GM19438 (cell line): ENCODE data around the gene PTPRD.

Source experiments
- ATAC-seq: cut with Tn5 transposase; IDR thresholded peaks from one replicate; pipeline ENCODE4 v1.9.1; 2021; ENCODE audit warnings: low read depth; ENCODE audit not compliant: unreplicated experiment

Gene PTPRD

DNA sequence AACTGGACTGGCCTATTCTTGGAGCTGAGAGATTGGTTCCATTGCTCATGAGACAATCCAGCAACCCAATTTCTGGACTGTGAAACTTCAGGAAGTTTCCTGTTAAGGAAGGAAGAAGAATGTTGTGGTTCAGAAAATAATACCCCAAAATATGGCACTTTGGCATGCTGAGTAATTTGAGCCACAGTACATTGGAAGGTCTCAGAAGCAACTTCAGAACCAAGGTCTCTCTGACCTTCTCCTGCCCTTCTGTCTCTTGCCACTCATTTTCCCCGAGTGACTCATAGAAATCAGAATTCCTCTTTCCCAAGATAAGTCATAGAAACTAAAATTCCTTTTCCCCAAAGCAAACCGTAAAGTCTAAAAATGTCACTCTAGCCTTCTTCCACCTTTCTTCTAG, 1366.1 kb downstream of the PTPRD start:
- ATAC-seq, result no peak

DNA sequence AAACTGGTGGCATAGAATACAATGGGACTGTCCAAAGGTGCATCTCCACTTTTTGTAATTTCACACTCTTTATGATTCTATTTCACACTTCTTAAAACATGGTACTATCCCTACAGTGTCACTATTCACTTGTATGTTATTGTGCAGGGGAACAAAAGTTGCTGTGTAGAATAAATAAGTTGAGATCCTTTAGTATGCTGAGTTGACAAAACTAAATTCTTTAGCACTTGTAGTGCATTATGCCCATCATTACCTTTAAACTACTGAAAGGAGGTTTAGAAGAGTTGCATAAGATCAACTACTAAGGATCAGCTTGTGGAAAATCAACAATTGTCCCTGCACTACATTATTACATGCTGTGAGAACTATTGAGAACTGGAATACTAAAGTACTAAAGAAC, 1380.9 kb downstream of the PTPRD start:
- ATAC-seq, result no peak

DNA sequence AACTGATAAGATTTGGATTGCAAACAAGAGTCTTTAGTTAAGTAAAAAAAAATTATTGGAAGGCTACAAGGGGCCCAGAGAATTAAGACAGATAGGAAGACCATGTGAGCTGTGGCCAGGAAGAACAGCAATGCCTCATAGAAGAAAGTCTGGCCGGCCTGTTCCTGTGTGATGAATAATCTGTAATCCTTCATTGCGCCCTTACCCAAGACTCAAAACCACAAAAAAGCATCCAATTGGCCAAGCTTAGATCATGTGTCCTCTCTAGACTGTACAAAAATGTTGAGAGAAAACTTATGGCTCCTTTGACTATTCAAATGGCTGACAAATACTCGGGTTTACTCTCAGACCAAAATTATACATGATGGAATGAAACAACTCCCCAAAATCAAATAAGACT, 1383.5 kb downstream of the PTPRD start:
- ATAC-seq, result no peak

DNA sequence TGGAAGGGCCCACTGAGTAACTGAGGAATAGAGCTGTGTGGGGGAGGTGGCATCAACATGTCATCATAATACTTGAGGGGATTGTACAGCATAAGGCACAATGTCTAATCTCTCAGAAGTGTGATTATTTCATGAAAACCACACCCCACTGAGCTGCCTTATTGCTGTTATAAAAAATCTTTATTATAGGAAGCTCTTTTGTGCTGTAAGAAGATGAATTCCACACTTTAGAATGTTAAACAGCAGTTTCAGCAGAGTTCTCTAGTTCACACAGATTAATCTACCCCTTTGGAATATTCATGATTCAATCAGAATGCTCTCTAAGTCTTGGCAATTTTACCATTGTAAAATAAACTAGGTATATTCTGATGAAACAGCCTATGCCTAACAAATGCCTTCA, 1389.6 kb downstream of the PTPRD start:
- no peak for ATAC-seq

DNA sequence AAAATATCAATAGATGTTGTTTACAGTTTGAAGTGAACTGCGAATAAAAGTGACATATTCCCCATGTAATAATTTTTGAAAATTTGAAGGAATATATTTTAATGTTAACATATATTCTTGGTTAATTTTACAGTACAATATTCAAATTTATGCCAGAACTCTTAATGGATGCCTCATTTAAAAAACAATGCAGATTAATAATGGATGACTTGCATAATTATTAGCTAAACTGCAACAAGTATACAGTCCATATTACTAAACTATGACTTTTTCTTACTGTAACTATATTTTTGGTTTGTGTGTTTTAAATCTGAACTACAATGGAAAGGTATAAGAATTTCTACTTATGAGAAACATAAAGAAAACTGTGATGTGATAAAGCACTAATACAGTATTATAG, 1390.1 kb downstream of the PTPRD start:
- no peak for ATAC-seq

DNA sequence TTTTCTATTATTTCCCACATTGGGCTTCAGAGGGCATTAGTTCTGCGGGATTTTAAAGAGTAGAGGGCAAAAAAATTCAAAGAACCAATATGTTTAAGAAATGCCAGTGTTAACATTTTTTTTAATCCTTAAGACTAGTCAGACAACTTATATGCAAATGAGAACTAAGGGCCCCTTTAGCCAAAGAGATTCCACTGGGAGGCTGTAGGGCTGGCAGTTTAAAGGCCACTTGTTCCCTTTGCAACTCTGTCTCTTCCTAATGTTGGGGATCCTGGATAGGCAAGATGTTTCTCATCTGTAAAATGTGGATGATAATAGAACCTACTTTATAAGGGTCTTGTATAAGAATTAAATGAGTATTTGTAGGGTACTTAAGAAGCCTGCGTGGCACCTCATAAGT, 1395.9 kb downstream of the PTPRD start:
- ATAC-seq, result no peak

DNA sequence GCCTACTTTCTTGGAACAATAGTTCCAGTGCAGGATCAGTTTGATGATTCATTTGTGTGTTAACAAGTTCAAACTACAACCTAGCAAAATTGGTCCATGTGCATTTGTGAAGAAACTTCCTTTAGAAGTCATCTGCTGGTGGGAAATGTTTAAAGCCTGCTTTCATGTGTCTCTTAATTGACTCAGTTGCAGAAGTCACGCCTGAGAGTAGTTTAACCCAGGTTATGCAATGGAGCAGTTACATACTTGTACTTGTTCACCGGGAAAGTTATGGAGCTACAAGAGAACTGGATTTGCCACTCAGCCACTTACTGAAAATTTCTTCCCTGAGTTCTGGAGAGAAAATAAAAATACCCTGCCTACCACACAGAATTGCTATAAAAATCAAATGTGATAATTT, 1397.8 kb downstream of the PTPRD start:
- no peak for ATAC-seq

DNA sequence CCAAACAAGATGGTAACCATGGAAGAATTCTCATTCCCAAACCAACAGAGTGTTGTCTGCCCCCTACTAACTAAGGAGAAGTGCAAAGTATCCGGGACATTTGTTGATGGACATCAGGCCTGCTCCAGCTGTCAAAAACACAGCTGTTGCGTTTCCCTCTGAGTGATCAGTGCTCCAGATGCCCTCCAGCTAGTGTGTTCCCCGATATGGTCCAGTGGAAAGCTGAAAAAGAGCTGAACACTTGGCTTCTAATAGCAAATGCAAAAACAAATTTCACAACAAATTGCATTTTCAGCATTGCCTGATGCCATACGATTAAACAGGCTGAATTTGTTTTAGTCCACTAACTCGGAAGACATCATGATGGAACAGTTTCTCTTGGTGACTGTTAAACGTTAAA, 1398.7 kb downstream of the PTPRD start:
- no peak for ATAC-seq

DNA sequence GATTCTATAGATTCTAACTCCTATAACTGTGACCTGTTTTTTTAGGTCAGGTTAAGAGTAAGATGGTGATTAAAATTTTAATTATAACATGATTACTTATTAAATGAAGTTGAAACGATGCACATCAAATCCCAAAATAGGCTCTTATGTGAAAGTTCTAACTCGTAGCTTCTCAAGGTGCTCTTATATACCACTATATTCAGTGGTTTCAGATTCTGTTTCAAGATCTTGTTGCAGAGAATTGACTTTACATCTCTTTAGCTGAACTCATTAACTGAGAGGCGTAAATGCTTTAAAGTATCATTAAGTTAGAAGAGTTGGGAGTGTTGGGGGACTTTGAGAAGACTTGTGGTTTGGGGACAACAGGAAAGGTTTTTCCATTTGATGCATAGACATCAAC, 1399.8 kb downstream of the PTPRD start:
- ATAC-seq, result no peak

DNA sequence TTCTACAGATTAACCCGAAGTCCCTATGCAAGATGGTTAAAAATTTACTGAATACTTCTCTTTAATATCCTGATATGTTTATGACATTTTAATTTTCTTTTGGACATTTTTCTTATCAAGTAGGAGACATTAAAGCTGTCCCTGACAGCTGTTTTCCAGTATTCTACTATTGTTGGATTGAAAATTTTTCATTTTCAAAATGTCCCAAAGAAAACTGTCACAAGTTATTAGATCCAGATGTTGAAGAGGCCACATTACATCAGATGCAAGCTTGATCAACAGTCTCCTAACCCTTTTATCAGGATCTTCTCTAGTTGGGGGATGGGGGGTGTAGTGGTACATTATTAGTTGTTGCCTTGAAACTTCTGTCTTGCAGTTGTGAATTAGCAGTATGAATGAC, 1410.5 kb downstream of the PTPRD start:
- no peak for ATAC-seq

DNA sequence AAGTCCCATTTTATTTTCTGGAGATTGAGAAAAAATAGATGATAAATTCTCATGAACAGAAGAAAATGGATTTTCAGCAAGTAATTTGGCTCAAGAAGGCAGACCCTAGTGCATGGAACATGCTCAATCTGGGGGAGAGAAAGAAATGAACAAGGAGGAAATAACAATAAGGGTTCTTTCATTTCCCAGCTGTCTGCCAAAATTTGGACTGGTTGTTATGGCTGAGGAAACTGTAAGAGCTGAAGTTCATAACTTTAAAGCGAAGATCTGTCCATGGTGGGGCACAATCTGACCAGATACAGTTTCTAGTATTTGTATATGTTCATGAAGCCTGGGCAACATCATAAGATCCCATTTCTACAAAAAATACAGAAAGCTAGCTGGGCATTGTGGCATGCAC, 1426.7 kb downstream of the PTPRD start:
- no peak for ATAC-seq

DNA sequence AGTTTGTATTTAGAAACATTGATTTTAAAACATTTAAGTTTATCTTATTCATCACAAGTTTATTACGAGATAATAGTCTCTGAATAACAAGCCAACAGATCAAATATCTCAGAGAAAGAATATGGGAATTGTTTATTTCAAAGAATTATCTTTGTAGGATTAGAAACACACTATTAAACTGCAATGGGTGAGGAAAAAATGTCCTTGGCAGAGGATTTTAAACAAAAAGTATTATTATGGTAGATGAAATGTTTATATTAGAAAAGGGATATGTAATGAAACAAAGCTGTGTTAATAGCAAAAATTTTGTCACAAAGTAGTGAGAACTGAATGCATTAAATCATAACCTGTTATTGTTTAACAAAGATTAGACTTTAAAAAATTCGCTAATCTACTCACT, 1430.4 kb downstream of the PTPRD start:
- ATAC-seq, result no peak

DNA sequence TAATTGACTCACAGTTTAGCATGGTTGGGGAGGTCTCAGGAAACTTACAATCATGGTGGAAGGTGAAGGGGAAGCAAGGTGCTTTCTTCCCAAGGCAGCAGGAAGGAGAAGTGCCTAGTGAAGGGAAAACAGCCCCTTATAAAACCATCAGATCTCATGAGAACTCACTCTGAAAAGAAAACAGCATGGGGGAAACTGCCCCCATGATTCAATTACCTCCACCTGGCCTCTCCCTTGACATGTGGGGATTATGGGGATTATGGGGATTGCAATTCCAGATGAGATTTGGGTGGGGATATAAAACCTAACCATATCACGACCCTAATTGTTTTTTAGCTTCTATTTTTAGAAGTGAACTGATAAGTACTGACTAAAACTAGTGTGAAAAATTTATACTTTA, 1435.7 kb downstream of the PTPRD start:
- no peak for ATAC-seq

DNA sequence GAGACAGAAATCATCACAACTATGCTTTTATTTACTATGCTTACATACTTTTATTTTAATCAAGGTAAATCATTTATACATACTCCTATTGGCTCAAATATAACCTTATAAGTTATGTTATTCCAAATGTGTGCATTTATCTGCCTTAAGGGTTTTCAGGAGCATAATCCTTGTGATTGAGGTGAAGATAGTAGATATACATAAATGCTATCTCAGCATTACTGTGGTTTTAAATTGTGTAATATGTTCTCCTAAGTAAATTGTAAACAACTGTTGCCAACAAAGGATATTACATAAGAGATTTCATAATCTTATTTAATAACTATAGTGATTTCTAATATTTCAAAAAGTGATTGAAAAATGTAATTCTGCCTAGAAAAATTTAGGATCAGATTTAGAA, 1438.4 kb downstream of the PTPRD start:
- no peak for ATAC-seq

DNA sequence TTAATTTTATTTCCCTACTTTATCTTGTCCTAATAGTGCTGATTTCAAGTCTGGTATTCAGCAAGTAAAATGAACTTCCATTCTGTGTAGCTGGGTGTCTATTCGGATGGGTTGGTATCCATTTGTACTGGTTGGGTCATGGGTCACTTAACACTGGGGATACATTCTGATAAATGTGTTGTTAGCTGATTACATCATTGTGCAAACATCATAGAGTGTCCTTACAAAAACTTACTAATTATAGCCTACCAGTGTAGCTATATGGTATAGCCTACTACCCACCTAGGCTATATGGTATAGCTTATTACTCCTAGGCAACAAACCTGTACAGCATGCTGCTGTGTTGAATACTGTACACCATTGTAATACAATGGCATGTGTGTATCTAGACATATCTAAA, 1439.5 kb downstream of the PTPRD start:
- no peak for ATAC-seq

DNA sequence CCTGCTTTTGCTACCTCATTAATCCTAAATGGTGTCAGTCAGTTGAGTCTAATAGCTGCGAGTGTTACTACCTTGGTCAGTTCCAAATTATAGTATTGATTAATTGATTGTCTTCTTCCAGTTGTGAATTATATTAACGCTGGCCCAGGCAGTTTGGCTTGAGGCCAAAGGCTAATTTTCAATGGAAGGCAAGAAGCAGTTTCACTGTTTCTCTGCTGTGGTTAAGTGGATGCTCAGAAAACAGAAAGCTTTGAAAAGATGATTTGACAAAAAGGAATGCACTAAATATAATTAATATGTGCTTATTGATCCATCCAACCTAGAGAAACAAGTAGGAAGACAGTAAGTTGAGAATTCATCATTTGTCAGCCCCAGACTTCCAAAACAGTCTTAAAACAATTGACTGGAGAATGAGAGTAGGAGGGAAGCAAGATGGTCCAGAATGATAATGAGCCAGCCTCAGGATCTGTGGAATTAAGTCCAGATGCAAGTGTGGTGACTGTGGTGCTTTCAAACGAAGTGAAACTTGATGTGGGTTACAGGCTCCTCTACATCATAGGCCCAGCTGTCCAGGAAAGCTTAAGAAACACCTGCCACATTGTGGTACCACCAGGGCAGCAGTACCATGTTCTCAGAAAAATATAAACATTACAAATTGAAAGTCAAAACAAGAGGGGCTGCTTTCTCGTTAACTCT, 1442.2 kb downstream of the PTPRD start:
- ATAC-seq, result no peak

DNA sequence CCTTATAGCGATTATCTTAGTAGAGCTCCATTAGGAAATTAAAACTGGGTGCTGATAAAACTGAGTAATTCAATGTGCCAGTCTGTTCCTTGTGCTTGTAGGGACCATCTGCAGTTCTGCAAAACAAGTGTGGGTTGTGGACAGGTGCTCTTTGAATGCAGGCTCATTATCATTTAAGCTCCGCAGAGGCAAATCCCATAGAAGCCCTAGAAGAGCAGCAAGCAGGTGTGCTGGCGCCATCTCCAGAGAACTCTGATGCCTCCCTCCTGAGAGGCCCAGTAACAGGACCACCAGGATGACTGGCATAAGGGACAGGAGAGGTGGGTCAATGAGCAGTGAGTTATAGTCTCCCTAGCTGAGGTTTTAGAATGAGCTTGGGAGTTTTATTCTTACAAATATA, 1470.8 kb downstream of the PTPRD start:
- no peak for ATAC-seq

DNA sequence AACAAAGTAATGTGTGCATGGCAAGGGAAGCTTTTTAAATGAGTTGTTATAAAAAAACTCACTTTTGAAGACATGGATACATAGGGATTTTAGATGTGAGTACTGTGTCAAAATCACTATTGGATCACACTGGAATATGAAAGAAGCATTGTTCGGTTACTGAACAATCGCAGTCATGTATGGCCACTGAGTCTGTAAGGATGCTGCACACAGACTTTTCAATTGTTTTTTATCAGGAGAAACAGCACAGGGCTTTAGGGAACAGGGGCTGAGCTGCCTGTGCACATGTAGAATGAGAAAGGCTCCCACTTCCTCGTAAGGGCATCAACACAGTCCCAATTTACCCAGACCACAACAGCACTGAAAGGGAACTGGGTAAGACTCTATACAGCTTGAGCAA, 1479.3 kb downstream of the PTPRD start:
- ATAC-seq, result no peak

DNA sequence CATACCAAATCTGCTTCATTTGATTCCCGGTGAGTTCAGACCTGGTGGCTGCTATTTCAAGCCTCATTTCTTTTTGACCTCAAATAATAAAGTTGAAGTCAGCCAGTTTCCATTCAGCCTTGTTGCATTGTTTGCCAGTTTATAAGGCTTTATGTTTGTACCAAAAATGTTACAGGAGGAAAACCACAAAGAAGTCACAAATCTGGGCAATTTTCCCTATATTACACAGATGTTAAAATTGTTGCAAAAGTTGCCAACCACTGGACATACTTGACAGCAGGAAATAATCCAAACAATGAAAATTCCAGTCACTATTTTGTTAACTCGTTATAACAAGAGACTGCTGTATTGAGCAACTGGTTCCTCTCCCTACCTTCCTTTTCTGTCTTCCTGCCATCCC, 1488.2 kb downstream of the PTPRD start:
- no peak for ATAC-seq

DNA sequence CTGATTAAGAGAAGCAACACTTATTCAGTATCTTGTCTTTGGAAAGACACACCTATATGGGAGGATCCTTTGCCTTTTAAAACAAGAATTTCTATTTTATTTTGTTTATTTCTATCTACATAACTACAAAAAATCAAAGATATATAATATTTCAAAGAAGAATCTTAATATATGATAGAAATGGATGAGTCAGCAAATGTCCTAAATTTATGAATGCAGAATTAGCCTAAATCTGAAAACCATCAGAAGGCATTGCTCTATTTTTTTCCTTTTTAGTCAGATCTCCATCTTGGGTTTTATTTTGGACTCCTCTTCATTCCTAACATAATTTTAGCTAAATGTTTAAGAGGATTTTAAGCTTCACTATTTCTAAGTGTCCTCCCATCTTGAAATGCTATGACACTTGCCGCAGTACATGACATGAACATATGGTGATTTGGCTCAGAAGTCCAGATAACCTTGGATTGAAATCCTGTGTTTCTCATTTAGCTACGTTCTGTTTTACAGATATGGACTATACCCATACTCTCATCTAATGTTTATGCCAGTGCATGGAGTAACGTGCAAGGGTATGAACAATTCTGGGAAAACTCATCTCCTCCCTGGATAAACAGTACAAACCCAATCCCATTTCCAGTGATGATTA, 1490.4 kb downstream of the PTPRD start:
- no peak for ATAC-seq

DNA sequence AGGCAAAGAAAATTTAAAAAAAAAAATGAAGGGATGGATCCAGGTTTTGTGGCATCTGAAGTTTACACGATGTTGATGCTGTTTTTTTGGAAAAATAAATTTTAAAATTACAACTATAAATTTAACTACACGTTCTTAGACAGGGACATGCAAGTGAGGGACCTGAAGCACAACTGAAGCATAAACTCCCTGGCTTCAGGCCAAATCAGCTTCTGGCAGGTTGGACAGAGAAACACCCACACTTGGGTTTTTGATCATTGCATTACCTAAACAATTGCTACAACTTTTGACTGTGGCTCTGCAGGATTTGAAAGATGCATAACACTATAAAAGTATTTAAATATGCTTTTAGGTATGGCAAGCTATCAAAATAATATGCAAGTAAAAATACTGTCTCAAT, 1494.9 kb downstream of the PTPRD start:
- ATAC-seq, result no peak

DNA sequence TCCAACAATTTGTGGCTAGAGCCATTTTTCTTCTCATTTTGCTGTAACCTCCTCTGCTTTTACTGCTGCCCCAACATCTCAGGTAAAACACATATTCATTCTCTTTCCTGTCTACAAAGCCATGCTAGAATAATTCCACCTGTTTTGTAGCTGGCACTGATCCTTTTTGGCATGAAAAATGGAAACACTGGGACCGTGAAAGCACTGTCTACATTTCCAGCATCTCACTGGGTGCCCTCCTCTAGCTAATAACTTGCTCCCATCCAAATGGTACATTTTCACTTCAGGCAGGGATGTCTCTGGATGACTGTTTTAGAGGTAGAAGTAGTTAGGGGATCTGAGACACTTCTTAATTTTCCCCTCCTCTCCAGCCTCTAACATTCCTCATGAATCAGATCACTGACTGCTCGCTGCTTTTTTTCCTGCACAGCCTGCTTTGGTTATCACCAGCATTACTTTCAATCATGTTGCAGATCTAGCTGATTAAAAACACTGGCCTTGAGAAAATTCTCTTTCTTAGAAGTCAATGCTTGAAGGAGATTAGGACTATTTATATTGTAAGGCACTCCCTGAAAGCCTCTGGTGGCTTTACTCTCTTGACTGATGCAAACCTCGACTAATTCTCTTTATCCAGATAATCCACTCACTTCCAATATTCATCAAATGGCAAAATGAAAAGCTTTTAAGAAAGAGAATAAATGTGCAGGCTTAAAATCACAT, 1500.6 kb downstream of the PTPRD start:
- no peak for ATAC-seq
